Fibroblast of lung (primary cell): ENCODE measurements around the gene GRAMD2B.

Experiments
- EZH2 ChIP-seq: IDR thresholded peaks from 2 replicates; pipeline ENCODE4 v1.5.1; 2012; ENCODE audit warnings: low read length, control low read depth, mild to moderate bottlenecking; ENCODE audit errors: missing control alignments
- TF ChIP-seq, protein P1 (sequence below), 2 donors: IDR thresholded peaks in 1 of 2; conservative IDR thresholded peaks in 1 of 2; 1 replicate in 1 of 2; 2 replicates in 1 of 2; pipeline ENCODE4 v1.5.1; 2011 to 2012; ENCODE audit warnings: low read length in 2 of 2, control low read depth in 1 of 2, inconsistent platforms in 1 of 2, low read depth in 1 of 2, mild to moderate bottlenecking in 1 of 2

DNA sequence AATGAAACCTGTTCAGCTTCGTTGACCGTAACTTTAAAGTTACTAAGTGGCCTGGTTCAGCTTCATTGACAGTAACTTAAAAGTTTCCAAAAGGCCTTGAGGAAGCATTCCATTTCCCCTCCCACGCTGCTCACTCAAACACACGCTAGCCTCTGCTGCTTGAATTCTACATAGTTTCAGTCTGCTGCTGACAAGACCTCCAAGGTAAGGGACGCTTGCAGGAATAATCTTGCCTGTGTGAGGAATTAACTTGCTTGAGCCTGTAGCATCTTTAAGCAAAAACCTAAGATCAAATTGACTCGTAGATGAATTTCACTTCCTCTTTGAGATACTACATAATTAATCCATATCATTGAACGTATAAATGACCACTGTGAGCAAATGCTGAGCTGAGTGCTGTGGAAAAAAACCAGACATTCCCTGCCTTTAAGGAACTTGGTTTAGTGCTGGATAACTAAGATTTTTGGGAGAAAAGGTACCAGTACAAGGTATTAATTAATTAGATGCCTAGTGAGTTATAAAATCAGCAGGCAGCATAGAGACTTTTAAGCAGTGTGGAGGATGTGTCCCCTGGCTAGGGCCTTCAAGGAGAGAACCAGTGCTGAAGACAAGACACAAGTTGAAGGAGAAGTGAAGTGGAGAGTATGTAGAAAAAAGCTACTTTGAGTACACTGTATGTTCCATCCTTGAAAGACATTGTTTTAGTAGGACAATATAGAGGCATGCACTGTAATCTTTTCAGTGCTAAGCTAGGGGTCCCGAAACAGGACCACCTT, 39.2 kb downstream of the GRAMD2B start:
- TF ChIP-seq, protein P1, sequence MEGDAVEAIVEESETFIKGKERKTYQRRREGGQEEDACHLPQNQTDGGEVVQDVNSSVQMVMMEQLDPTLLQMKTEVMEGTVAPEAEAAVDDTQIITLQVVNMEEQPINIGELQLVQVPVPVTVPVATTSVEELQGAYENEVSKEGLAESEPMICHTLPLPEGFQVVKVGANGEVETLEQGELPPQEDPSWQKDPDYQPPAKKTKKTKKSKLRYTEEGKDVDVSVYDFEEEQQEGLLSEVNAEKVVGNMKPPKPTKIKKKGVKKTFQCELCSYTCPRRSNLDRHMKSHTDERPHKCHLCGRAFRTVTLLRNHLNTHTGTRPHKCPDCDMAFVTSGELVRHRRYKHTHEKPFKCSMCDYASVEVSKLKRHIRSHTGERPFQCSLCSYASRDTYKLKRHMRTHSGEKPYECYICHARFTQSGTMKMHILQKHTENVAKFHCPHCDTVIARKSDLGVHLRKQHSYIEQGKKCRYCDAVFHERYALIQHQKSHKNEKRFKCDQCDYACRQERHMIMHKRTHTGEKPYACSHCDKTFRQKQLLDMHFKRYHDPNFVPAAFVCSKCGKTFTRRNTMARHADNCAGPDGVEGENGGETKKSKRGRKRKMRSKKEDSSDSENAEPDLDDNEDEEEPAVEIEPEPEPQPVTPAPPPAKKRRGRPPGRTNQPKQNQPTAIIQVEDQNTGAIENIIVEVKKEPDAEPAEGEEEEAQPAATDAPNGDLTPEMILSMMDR (conservative IDR thresholded peaks at IDR 0.05 in 1 of 2, IDR thresholded peaks at IDR 0.05 in 1 of 2; ENCODE audit: low read depth in 1 of 2, low read length in 2 of 2): no peak
- TF ChIP-seq EZH2: no peak
